HAP-1 (cell line): Measurements from ENCODE around the gene SPINT1.
A peak's percentile ranks its signal among the peaks of the same experiment; 100 is the strongest.

Source experiments
- DNase-seq, 2 experiments: peaks; one replicate each; pipeline ENCODE4 v3.0.0-alpha.2; 2016 to 2020; ENCODE audit warnings: low spot score in 2 of 2
- H3K27me3 ChIP-seq: fragments of 250-450 bp; sonication (Bioruptor Pico); 2 replicates; pipeline ENCODE4 v1.5.1; 2020; ENCODE audit warnings: low read depth, mild to moderate bottlenecking, moderate library complexity
- H3K36me3 ChIP-seq: fragments of 250-450 bp; sonication (Bioruptor Pico); replicated peaks from 2 replicates; pipeline ENCODE4 v1.5.1; 2020; ENCODE audit warnings: mild to moderate bottlenecking
- H3K4me1 ChIP-seq: fragments of 250-450 bp; sonication (Bioruptor Pico); 2 replicates; pipeline ENCODE4 v1.5.1; 2020; ENCODE audit warnings: mild to moderate bottlenecking
- H3K4me3 ChIP-seq: fragments of 250-450 bp; sonication (Bioruptor Pico); 2 replicates; pipeline ENCODE4 v1.5.1; 2020; ENCODE audit warnings: mild to moderate bottlenecking, moderate library complexity
- H3K9me3 ChIP-seq: fragments of 250-450 bp; sonication (Bioruptor Pico); 2 replicates; pipeline ENCODE4 v1.5.1; 2020; ENCODE audit warnings: mild to moderate bottlenecking, moderate library complexity
- in situ Hi-C: fragments of 300-500 bp; cut with MboI; formaldehyde crosslinking; loops from 3 replicates; pipeline ENCODE4 v1.14.3; 2020; ENCODE audit warnings: low sequenced_read_pairs, inconsistent platforms, mixed read lengths

Gene SPINT1

GRCh38 chr15:40900256-40901052 is 56.6 kb downstream of the SPINT1 start:
- Histone ChIP-seq H3K4me3 (no peak overlapping the region), H3K27me3 (no peaks in the 10 kb centered on the region), H3K9me3 (no peaks in the 10 kb centered on the region), H3K36me3 (peaks cover 67% of the 10 kb centered on the region), H3K4me1 (no peaks in the 10 kb centered on the region; the same call in 1 of the 2 replicates)
- in situ Hi-C loops: loop anchor here (5.0 to 10.0 kb wide), 2 partner anchors 124 to 282 kb away; no protein-coding TSS in a partner anchor
- DNase-seq: no peak

- H3K27me3 ChIP-seq: no peaks in the 10 kb centered on the region
- no peak overlapping the region for H3K4me3 ChIP-seq
- H3K4me1 ChIP-seq: 0 out of 2 replicates have a peak, but pooled peaks cover 1% of the 10 kb centered on the region
- H3K9me3 ChIP-seq: no peaks in the 10 kb centered on the region
- in situ Hi-C loops: loop anchor here (5.0 to 10.0 kb wide), 2 partner anchors 124 to 281 kb away; no protein-coding TSS in a partner anchor
- peaks cover 61% of the 10 kb centered on the region for H3K36me3 ChIP-seq
- no peak for DNase-seq
Measured at GRCh38 chr15:40901053-40901443, 57.2 kb downstream of the SPINT1 start.

GRCh38 chr15:40902605-40903561 is 59.0 kb downstream of the SPINT1 start:
- H3K9me3 ChIP-seq: no peaks in the 10 kb centered on the region
- H3K36me3 ChIP-seq: peaks cover 50% of the 10 kb centered on the region
- no peak for DNase-seq
- H3K4me1 ChIP-seq: peaks cover 8% of the 10 kb centered on the region
- no peak overlapping the region for H3K4me3 ChIP-seq
- H3K27me3 ChIP-seq: no peaks in the 10 kb centered on the region
- in situ Hi-C loops: loop anchor here (5.0 to 10.0 kb wide), 2 partner anchors 122 to 279 kb away; no protein-coding TSS in a partner anchor

GRCh38 chr15:40904552-40905201 is 60.8 kb downstream of the SPINT1 start:
- in situ Hi-C loops: loop anchor here (5.0 to 10.0 kb wide), 2 partner anchors 120 to 278 kb away; no protein-coding TSS in a partner anchor
- DNase-seq: no peak
- Histone ChIP-seq H3K36me3 (peaks cover 38% of the 10 kb centered on the region), H3K4me3 (no peak overlapping the region), H3K4me1 (peaks cover 8% of the 10 kb centered on the region), H3K9me3 (no peaks in the 10 kb centered on the region), H3K27me3 (no peaks in the 10 kb centered on the region)

- in situ Hi-C loops: loop anchor here (10.0 kb wide), 1 partner anchor 118 kb away; no protein-coding TSS in a partner anchor
Measured at GRCh38 chr15:40906091-40906990, 62.5 kb downstream of the SPINT1 start.

GRCh38 chr15:40906991-40907802 is 63.3 kb downstream of the SPINT1 start:
- H3K4me3 ChIP-seq: no peak overlapping the region; the same call in 1 of the 2 replicates
- in situ Hi-C loops: loop anchor here (10.0 kb wide), 1 partner anchor 118 kb away; no protein-coding TSS in a partner anchor
- H3K4me1 ChIP-seq: peaks cover 8% of the 10 kb centered on the region
- no peaks in the 10 kb centered on the region for H3K27me3 ChIP-seq
- no peaks in the 10 kb centered on the region for H3K9me3 ChIP-seq
- peaks cover 22% of the 10 kb centered on the region for H3K36me3 ChIP-seq
- DNase-seq: peak in 1 of 2 experiments; percentile 21

More at GRCh38 chr15:40906091-40906990, 62.5 kb downstream of the SPINT1 start:
- Histone ChIP-seq H3K4me3 (peak overlapping the region; percentile 17), H3K9me3 (no peaks in the 10 kb centered on the region), H3K36me3 (peaks cover 22% of the 10 kb centered on the region), H3K4me1 (peaks cover 8% of the 10 kb centered on the region), H3K27me3 (no peaks in the 10 kb centered on the region)
- DNase-seq: peak; percentile 81 to 96
